ENCODE measurements around the gene ZBTB7C.

GRCh38 chr18:48345596-48345995 lies 63.6 kb downstream of the ZBTB7C start:
- TF ChIP-seq SRF (IDR thresholded peaks at IDR 0.05; ENCODE audit: low read depth in 2 of 2, low read length in 2 of 2) (no peak), ZZZ3 (IDR thresholded peaks at IDR 0.05; ENCODE audit: control insufficient read depth, insufficient read length, low read depth) (no peak), EZH2 (IDR thresholded peaks at IDR 0.05; ENCODE audit: borderline replicate concordance, control insufficient read depth, low read depth, low read length) (no peak), CUX1 (IDR thresholded peaks at IDR 0.05; ENCODE audit: insufficient replicate concordance, low read depth, low read length) (no peak), SIX5 (IDR thresholded peaks at IDR 0.05; ENCODE audit: low read depth, low read length, severe bottlenecking) (no peak)

Data from GM12878 (cell line).